ENCODE data around the gene DKK3.
A peak's percentile ranks its signal among the peaks of the same experiment; 100 is the strongest.

Gene DKK3

DNA sequence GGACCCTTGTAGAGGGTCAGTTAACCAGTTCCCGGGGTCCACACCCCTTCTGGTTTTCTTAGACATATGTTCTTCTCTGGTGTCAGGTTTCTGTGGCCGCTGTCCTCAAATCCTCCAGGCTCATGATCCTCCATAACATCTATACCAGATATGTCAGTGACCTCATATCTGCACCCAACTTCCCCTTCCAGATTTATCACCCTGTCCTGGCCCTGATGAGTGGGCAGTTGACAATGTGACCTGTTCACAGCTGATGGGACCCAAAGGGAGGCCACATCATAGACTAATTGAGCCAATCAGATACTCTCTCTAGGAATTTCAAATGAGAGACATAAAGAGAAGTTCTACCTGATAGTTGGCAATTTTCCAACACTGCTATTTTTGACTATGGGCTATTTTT, 5.1 kb downstream of the DKK3 start:
- DNase-seq = no peak

DNA sequence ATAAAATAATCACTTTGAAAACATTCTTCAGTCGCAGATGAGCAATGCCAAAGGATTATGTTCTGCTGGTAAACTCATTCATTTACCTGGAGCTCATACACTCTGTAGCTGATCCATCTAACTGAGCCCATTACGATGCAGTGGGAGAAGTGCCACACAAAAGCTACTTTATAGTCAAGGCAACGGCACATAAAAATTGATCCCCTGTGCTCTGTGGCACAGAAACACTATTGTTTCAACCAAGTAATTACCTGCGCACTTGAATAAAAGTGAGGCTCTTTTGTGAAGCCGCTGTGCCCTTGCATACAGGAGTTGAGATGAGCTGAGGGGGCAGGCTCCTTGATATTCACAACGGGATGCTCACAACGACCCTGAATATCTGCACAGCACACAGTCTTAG, 7.2 kb downstream of the DKK3 start:
- DNase-seq = peak; percentile 57

DNA sequence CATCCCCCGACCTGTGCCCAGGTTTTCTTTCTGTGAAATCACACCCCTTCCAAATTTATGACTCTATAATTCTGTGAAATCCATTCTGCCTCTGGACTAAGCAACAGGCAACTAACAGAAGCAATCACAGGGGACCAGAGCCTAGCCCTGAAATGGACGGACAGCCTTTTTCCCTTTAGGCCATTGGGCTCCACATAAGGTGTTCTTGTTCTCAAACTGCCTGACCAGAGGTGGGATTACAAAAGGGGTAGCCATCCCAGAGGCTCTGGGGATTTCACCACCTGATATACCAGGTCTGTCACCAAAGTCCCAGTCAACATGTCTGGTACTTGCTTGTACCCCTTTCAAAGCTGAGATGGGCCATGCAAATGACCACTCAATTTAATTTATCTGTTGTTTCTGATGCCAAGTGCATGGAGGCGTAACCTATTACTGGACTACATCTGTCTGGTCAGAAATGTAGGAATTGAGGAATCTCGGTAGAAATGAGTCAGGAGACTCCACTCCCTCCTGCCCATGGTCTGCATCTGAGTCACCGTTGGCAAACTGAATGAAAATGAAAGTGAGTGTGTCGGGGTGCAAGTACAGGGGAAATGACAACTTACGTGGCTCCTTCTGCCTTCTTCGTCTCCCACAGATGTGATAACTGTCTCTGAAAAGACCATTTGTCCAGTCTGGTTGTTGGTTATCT, 10.2 kb downstream of the DKK3 start:
- DNase-seq = no peak

DNA sequence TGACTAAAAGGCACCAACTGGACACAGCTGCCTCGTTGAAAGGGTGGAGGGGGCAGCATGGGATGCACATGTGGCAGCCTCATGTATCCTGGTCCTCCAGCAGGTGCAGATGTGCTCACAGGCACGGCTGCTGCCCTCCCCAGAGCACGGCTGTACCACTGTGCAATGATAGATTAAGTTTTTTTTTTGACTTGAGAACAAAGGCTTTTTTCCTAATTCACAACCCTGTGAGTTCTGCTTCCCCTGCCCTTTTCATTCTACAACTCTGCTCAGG, 11.4 kb downstream of the DKK3 start:
- no peak for DNase-seq

DNA sequence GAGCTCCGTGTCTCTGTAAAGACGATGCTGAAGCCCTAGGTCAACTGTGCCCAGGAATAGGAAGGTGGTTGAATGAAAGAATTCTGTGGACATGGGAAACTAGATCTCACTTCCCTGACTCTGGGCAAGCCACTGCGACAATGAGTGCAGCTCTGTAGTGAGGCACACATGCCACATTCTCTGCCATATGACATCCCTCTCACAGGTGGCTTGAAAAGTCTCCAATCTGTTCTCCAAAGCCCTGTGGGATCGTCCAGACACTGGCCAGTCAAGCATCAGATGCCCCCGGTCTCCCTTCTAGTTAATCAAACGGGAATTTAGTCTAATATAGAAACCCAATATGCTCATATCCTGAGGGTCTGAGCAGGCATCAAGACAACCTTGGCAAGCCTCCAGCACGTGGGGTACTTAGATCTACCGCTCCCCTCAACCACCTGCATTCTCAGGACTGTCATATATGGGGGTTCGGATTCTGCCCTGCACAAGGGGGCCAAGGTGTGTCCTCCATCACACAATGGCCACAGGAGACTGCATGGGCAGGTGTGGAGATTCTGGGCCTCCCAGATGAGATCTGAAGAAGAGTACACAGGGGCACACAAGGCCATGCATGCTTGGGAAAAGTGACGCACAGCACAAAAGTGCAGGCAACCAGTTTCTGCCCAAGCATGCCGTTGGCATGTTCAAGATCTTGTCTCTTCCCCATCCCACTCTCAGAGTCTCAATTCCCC, 11.9 kb downstream of the DKK3 start:
- no peak for DNase-seq

DNA sequence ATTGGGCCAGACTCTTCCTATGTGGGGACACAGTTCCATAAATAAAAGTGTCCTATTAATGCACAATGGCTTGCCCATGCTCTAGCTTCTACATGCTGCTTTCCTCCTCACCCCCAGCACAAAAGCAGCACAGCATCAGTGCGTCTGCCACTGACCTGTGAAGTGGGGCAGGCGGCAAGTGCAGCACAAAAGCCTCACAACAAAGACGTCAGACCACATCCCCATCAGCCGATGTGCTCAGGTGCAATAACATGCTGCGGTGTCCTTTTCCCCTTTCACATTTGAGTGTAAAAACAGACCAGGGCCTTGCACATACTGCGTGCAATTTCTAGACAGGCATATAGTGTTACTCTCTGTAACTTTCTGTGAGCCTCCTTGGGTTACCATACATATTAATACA, 12.8 kb downstream of the DKK3 start:
- no peak for DNase-seq

DNA sequence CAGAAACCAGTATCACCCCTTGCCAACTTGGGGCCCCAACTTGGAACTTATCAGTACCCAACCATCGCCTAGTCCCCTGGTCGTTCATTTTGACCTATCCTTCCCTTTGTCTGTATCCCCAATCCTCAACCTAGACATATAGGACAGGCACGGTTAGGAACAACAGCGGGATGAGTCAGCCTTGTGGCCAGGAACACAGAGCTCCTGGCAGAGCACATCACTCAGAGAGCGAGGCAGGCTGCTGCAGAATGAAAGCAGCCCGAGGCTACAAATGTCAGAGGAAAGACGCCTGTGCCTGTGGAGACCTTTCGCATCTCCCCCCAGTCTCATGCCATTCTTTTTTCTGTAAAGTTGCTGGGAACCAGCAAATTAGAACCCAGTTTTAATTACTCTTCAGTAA, 14.6 kb downstream of the DKK3 start:
- no peak for DNase-seq

DNA sequence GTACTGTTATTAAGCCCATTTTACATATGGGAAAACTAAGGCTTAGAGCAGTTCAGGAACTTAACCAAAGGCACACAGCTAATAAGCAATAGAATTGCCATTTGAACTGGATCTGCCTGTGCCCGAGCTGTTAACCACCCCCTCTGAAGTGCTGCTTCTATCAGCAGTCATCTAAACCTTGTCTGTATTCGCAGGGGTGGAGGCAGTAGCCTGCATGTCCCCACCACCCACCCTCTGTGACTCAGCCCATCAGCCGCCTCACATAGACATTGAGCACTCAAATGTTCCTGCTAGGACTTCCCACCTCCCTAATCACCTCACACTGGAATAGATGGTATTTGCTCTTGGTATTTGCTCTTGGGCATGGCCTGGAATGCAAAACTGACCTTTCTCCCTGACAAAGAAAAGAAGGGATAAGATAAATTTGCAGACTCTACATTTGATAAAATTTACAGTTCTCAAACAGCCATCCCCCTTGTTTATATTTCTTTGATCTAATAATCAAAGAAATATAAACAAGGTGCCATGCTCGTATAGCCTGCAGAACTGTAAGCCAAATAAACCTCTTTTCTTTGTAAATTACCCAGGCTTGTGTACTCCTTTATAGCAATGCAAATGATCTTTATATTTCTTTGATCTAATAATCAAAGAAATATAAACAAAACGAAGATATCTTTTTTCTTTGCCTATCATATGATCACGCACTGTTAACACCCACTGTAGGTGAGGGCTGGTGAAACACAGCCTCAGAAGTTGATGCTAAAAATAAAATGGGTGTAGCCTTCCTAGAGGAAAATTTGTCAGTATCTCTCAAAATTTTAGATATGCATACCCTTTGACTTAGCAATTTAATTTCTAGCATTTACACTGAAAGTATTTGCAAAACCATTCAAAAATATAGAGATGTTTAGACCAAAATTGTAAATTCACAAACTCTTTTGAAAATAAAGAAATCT, 15.9 kb downstream of the DKK3 start:
- no peak for DNase-seq

DNA sequence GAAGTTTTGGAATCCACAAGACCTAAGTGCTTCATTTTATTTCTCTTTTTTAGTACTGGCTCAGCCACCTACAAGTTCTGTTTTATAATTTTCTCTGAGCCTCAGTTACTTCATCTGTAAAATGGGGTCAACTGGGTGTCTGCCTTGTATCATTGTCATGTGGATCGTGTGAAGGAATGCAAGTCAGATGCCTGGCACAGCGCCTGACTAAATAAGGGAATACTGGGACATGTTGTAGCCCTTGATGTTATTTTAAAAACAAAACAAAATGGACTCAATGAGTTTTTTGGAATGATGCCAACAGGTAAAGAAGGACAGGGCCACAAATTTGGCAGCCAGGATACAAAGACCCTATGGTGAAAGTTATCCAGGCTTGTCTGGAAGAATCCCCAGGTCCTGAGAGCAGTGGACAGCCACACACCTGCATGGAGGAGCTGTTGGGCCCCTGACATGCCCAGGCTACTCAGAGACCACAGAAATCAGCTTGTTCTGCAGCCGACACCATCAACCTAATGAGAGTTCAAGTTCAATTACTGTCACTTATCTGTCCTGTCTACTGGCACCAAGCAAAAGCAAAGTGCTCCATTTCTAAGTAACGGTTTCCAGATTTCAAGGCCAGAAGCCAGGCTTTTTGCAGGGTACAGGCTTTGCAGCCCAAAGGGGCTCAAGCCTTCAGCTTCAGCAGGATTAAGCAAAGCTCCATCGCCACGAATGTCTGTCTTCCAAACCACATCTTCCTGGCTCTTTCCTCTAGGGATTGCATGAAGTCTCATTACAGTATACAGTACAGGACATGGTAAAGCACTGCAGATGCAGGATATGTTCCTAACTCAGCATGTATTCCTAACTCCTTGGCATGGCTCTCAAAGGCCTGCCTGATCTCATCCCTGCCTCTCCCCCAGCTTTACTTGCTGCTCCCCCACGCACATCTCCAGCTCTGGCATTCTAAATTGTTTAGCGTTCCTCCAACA, 18.4 kb downstream of the DKK3 start:
- DNase-seq = no peak

DNA sequence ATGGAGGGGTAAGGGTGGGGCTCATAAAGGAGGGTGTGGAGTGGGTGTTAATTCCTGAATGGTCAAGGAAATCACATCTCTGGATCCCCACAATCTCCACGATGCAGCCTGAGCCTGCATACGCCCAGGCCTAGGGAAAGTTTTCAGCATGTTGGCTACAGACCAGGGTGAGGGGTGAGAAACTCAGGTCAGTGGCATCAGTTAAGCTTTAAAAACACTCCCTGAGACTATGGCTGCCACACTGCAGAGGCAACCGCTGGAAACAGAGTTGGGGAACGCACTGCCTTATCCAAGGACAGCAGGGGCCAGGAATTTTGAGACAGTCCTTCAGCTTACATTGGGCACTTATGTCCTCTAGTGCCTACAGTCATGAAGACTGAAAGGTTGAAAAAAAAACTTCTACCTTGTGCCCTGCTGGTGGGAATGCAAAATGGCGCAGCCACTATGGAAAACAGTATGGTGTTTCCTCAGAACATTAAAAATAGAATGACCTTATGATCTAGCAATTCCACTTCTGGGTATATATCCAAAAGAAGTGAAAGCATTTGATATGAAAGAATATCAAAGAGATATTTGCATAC, 19.7 kb downstream of the DKK3 start:
- no peak for DNase-seq

DNA sequence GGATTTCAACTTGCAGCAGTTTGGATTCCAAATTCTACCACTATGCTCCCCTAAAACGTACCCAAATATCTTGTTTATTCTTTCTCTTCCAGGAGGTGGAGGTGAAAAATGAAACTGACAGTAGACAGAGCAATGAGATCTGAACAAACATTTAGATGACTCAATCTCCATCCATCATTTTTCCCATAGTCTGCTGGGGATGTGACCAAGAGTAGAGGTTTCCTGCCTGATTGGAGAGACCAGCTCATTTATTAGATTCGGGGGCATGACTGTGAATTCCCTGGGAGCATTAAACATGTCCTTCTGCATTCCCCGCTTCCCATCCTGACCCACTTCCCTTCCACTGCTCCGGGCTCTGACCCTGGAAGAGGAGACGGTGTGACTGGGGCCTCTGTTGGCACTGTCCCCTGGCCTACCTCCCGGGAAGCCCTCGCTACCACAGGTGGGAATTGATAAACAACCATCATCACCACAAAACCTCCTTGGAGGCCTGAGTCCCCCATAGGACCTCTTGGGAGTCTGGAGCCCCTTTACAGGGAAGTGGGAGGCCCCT, 20.3 kb downstream of the DKK3 start:
- DNase-seq = no peak

DNA sequence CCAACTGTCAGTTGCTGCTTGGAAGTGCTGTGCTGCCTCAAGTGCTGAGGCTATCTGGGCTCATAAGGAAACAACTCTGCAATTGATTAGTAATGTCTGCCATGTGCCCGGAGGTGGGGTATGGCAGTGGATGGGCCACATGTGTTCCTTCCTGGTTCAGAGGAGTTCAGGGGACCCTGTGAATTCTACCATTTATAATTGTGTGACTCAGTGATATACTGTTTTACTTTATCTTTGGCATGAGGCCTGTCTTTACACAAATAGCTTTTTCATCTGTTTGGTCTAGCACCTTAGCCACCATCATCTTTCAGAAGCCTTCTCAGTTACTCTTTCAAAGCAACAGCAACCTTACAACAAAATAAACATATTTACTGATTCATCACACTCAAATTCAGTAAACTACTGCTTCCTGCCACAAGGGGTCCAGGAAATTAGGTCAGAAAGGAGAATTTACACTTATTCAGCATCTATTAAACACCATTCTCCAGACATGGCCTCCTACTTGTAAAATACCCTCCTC, 20.9 kb downstream of the DKK3 start:
- no peak for DNase-seq

DNA sequence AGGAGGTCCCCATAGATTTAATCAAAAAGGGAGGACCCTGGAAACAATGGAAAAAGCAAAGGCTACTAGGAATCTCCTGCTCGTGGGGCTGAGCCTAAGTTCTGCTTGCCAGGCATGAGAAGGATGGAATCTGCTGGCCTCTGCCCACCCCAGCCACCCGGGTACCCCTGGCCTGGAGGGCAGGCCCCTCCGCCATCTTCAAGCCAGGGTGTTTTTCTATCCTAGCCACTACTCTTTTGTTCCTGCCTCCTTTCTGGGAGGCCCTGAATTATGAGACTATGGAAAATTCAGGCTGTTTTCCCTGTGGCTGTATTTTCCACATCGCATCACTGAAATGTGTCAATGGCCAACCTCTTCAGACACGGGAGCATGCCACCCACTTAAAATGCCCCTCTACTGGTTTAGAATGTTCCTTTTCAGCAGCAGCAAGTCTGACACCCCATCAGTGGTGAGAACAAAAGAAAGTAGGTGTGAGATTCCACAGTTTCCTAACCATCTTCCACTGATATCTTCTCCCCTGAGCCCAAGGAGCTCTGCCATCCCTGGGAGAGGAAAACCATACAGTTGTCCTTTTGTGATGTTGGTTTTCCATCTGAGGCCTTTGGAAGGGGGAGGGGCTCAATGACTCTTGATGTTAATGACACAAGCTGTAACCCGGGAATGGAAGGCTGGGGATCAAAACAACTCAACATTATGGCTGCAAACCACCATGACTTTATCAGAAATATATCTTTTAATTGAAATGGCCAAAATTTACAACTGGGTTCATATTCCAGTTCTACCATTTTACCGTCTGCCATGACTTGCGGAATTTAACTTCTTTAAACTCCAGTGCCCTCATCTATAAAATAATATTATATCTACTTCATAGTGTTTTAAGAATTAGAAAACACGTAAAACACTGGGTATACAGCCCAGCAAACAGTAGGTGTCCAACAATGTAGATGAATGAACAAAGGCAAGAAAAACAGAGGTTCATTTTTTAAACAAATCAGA, 22.2 kb downstream of the DKK3 start:
- no peak for DNase-seq

DNA sequence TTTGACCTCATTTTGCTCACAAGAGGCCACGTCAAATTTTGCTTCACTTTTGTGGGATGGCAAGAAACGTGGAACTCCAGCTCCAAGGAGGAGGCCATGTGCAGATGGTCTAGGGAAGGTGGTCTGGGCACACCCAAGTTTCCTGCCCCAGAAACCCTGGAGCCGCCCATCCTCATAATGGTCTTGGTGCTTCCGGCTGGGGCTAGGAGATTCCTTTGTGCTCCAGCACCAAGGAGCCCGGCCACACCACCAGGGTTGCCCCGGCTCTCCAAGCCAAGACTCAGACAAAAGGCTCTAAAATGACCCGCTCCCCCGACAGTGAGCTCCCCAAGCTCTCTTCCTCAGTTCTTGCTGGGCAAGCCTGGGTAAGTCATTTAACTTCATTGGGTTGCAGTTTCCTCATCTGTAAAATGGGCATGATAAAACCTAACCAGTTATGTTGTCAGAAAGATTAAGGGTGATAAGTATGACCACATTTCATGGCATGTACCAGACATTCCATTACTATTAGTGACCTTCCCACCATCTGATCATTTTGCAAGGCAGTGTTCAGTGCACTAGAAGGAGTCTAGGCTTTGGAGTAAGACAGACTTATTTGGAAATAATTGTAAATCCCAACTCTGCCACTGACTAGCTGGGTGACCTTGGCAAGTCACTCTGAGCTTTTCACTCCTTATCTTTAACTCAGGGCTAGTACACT, 23.3 kb downstream of the DKK3 start:
- no peak for DNase-seq

DNA sequence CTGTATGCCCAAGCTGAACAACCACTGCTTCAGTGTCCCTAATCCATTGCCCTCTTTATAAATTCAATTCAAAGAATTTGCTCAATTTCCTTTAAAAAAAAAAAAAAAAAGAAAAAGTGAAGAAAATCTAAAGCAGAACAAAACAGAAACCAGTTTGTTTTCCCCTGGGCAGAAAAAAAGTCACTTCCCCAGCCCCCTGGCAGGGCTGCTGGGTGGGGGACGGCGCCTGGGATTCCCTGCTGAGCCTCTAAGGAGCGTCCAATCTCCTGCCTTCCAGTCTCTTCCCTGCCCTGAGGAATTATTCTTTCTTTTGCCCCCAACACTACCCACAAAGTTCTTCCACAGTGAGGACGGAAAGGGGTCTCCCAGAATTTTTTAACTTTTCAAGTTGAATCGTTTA, 23.9 kb downstream of the DKK3 start:
- no peak for DNase-seq

DNA sequence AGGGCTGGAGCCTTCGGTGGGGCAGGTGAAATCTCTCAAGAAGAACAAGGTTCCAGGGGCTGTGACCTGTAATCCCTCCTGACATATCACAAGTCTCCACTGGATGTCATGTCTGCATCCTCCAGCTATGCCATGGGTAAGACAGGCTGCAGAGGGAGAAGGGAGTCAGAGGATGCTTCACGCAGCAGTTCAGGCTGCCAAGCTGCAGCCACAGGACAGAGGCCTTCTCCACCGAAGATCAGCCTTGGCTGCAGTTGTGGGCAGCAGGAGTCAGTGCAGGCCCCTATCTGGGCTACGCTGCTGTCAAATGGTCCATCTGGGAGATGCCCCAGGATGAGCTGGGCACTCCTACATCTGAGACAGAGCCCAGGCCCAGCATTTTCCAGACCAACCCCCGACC, 25.0 kb downstream of the DKK3 start:
- DNase-seq = no peak

DNA sequence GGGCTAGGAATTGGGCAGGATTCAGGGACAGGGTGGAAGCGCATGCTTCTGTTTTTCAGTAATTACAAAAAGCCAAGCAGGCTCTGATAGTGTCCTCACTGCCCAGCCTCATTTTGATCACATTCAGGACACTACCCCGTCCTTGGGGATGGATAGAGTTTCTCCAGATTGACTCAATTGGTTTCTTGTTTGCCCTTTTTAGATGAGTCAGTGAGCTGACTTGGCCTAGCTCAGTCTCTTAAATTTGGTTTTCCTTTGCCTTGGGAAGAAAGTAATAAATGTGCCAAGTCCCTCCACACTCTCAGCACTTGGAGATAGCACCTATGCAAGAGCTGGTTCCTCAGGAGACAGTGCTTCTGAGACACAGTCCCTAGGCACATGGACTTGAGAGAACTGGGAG, 25.5 kb downstream of the DKK3 start:
- DNase-seq = no peak

DNA sequence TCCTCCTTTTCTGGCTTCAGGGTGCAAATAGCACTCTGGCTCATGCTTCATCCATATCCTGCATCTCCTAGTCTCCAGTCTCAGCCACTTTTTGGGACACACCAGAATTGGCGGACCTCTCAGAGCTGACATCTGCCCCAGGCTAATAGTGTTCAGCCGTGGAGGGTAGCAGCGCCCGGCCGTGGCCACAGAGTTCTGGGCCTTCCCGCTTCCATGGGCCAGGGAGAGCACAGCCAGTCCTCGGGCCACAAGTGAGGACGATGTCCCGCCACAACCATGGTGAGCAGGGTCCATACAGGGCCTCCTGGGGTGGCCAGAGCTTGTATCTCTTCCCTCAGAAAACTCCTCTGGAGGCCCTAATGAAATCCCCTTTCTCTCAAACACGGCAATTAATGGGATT, 26.0 kb downstream of the DKK3 start:
- no peak for DNase-seq

DNA sequence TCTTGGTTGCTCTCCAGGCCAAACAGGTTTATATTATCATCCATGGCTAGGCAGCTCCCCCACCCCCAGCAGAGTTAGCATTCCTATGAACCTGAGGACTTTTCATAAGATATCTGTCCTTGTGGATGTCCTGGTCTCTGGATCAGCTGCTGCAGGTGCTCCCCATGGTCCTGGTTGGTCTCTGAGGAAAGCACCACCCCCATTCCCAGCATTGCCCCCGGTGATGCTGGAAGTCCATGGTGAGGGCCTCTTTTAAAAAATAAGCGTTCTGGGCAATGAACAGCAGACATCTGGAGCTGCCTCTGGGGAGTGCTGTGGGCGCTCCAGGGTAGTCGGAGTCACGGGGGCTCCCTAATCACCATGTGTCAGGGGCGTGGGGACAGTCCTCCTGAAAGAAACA, 26.6 kb downstream of the DKK3 start:
- DNase-seq = no peak

DNA sequence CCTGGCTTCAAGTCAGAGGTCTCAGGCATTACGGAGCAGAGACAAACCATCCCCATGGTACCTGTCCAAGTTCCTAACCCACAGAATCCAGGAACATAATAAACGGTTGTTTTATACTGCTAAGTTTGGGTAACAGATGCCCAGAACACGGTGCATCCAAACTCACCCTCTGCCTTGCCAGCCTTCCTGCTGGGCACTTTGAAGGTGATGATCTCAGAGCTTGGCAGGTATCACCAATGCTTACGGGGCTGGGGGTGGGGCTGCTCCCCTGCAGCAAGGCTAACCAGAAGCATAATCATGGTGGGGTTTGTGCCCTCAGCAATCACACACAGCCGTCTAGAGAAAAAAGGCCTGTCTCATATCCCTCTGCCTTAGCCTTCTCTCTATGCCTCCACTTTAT, 27.1 kb downstream of the DKK3 start:
- DNase-seq = no peak

All from NCI-H774 (cell line).